Activated CD4-positive, alpha-beta T cell treated with anti-CD3 and anti-CD28 coated beads, Interleukin-2, amount 50 U/mL, for 48 hours (primary cell): ENCODE results near the gene WDR93.
"Not testable (repeated sequence)": the region's sequence is repeated elsewhere in the genome, so short reads cannot be mapped to it uniquely, and the experiment has no call there.

Experiments
- DNase-seq, 2 experiments: peaks; one replicate each; pipeline ENCODE4 v3.0.0-alpha.2; 2020

The WDR93 gene

GRCh38 chr15:89664441-89665350, 25.9 kb upstream of the WDR93 start:
- DNase-seq = no peak

GRCh38 chr15:89665449-89666181, 25.0 kb upstream of the WDR93 start:
- peak; percentile 18 to 30 for DNase-seq

- DNase-seq = no peak
Measured at GRCh38 chr15:89666184-89666857, 24.3 kb upstream of the WDR93 start.

GRCh38 chr15:89666858-89667705, 23.5 kb upstream of the WDR93 start:
- DNase-seq = no peak

- no peak for DNase-seq
Measured at GRCh38 chr15:89667706-89667960, 23.0 kb upstream of the WDR93 start.

- no peak for DNase-seq
Measured at GRCh38 chr15:89668171-89668570, 22.4 kb upstream of the WDR93 start.

GRCh38 chr15:89669309-89669865, 21.2 kb upstream of the WDR93 start:
- DNase-seq = no peak

GRCh38 chr15:89669941-89670340, 20.7 kb upstream of the WDR93 start:
- DNase-seq = no peak

- DNase-seq = no peak
Measured at GRCh38 chr15:89670971-89671560, 19.5 kb upstream of the WDR93 start.

- DNase-seq = no peak
Measured at GRCh38 chr15:89671687-89672086, 18.9 kb upstream of the WDR93 start.

GRCh38 chr15:89672221-89673164, 18.1 kb upstream of the WDR93 start:
- DNase-seq = no peak

- DNase-seq = peak in 1 of 2 experiments; percentile 30
Measured at GRCh38 chr15:89673165-89673512, 17.5 kb upstream of the WDR93 start.

GRCh38 chr15:89674526-89674925, 16.1 kb upstream of the WDR93 start:
- DNase-seq = no peak

- no peak for DNase-seq
Measured at GRCh38 chr15:89675606-89676005, 15.0 kb upstream of the WDR93 start.

GRCh38 chr15:89677381-89677780, 13.2 kb upstream of the WDR93 start:
- DNase-seq = no peak

GRCh38 chr15:89679212-89679611, 11.4 kb upstream of the WDR93 start, which contains the start of gene PLIN1:
Gene PLIN1 (minus strand): TSS chr15:89679367. CDS start chr15:89677489, 1,878 bp downstream.
- DNase-seq = no peak

- DNase-seq = no peak
Measured at GRCh38 chr15:89680282-89680873, 10.2 kb upstream of the WDR93 start.

GRCh38 chr15:89681146-89681545, 9.5 kb upstream of the WDR93 start:
- no peak for DNase-seq

- DNase-seq = no peak
Measured at GRCh38 chr15:89685995-89686394, 4.6 kb upstream of the WDR93 start.

GRCh38 chr15:89686522-89686921, 4.1 kb upstream of the WDR93 start:
- no peak for DNase-seq

GRCh38 chr15:89689930-89690275, 708 bp upstream of the WDR93 start:
- not testable (repeated sequence) for DNase-seq
